ENCODE data around the gene RALY.

RALY gene

GRCh38 chr20:33993576-33994221 lies at the start of gene RALY:
RALY (plus strand) TSS chr20:33993911; CDS start chr20:34072075, 78,164 bp downstream.
- peak; percentile 58 to 74 for DNase-seq

GRCh38 chr20:33944914-33945313 lies 48.8 kb upstream of the RALY start:
- no peak for DNase-seq

GRCh38 chr20:33945391-33946081 lies 48.2 kb upstream of the RALY start:
- DNase-seq, result no peak

GRCh38 chr20:33947709-33948295 lies 45.9 kb upstream of the RALY start:
- peak; percentile 51 to 70 for DNase-seq

GRCh38 chr20:33948480-33948879 lies 45.2 kb upstream of the RALY start:
- DNase-seq, result no peak

GRCh38 chr20:33951171-33951570 lies 42.5 kb upstream of the RALY start:
- DNase-seq, result no peak

GRCh38 chr20:33954504-33954903 lies 39.2 kb upstream of the RALY start:
- no peak for DNase-seq

GRCh38 chr20:33963751-33964150 lies 30.0 kb upstream of the RALY start:
- no peak for DNase-seq

- DNase-seq, result no peak
These were observed 29.3 kb upstream of the RALY start for GRCh38 chr20:33964441-33964840.

GRCh38 chr20:33967126-33967525 lies 26.6 kb upstream of the RALY start:
- no peak for DNase-seq

GRCh38 chr20:33969563-33969962 lies 24.1 kb upstream of the RALY start:
- DNase-seq, result no peak

- no peak for DNase-seq
These were observed 23.5 kb upstream of the RALY start for GRCh38 chr20:33970229-33970628.

- DNase-seq, result no peak
These were observed 22.4 kb upstream of the RALY start for GRCh38 chr20:33971147-33971975.

- no peak for DNase-seq
These were observed 16.8 kb upstream of the RALY start for GRCh38 chr20:33976959-33977358.

GRCh38 chr20:33977535-33977934 lies 16.2 kb upstream of the RALY start:
- no peak for DNase-seq

- no peak for DNase-seq
These were observed 14.6 kb upstream of the RALY start for GRCh38 chr20:33979094-33979493.

- DNase-seq, result no peak
These were observed 12.4 kb upstream of the RALY start for GRCh38 chr20:33981347-33981746.

GRCh38 chr20:33981964-33982363 lies 11.7 kb upstream of the RALY start:
- DNase-seq, result no peak

- DNase-seq, result no peak
These were observed 10.3 kb upstream of the RALY start for GRCh38 chr20:33983371-33983770.

- no peak for DNase-seq
These were observed 9.5 kb upstream of the RALY start for GRCh38 chr20:33984182-33984719.

GRCh38 chr20:33985280-33985679 lies 8.4 kb upstream of the RALY start:
- DNase-seq, result no peak

- no peak for DNase-seq
These were observed 7.9 kb upstream of the RALY start for GRCh38 chr20:33985830-33986229.

GRCh38 chr20:33986560-33987216 lies 7.0 kb upstream of the RALY start:
- no peak for DNase-seq

Measured in SHP77 (cell line).